Panc1 (cell line): Measurements from ENCODE around the gene KNSTRN. TPM values are rescaled to one million over a fixed set of nuclear protein-coding genes. Genes with fewer than 3 reads are reported as not detected.

Source experiments
- ATAC-seq: fragments of 200-7000 bp; cut with Tn5 transposase; 2 replicates; pipeline ENCODE4 v1.9.1; 2020; ENCODE audit warnings: mild to moderate bottlenecking, moderate library complexity
- BruUV-seq: library from RNA; stranded (reverse); fragments of 400-500 nt; replicated peaks from 2 replicates; lab custom pipeline; 2021; lab: Mats Ljungman, UMichigan
- CTCF ChIA-PET: fragments of 300-600 bp; sonication (Branson Sonifier 250); formaldehyde crosslinking; loops from one replicate; lab custom pipeline; 2022; ENCODE audit warnings: antibody characterized with exemption; lab: Charles Lee
- POLR2A ChIA-PET: fragments of 300-600 bp; sonication (Branson Sonifier 250); formaldehyde crosslinking; loops from one replicate; lab custom pipeline; 2022; ENCODE audit warnings: antibody characterized with exemption; lab: Charles Lee
- DNase-seq: peaks from one replicate; pipeline ENCODE4 v3.0.0-alpha.2; 2010; ENCODE audit warnings: low read depth, low spot score
- H3K27ac ChIP-seq: 2 replicates; pipeline ENCODE4 v1.5.1; 2011; ENCODE audit warnings: mild to moderate bottlenecking, low read length, inconsistent platforms
- H3K27me3 ChIP-seq: fragments of 200-500 bp; sonication (Bioruptor generic); 2 replicates; pipeline ENCODE4 v1.6.0; 2014; ENCODE audit warnings: low read length, inconsistent platforms; ENCODE audit not compliant: control insufficient read depth, insufficient read depth
- H3K36me3 ChIP-seq: fragments of 200-500 bp; sonication (Bioruptor generic); 2 replicates; pipeline ENCODE4 v1.5.1; 2014; ENCODE audit warnings: inconsistent platforms, mild to moderate bottlenecking, low read length, moderate library complexity; ENCODE audit not compliant: control insufficient read depth, insufficient read depth
- H3K4me1 ChIP-seq: 2 replicates; pipeline ENCODE4 v1.5.1; 2011; ENCODE audit warnings: inconsistent platforms, mild to moderate bottlenecking, low read length, moderate library complexity; ENCODE audit not compliant: control insufficient read depth, insufficient read depth
- H3K4me3 ChIP-seq, 2 experiments: 2 replicates each; pipeline ENCODE4 v1.5.1; 2011 to 2012; ENCODE audit warnings: low read depth in 2 of 2, low read length in 2 of 2, mild to moderate bottlenecking in 2 of 2, inconsistent platforms in 1 of 2, moderate library complexity in 1 of 2
- H3K9me3 ChIP-seq: fragments of 200-500 bp; sonication (Bioruptor generic); 2 replicates; pipeline ENCODE4 v1.5.1; 2014; ENCODE audit warnings: low read depth, mild to moderate bottlenecking, inconsistent platforms, low read length, moderate library complexity; ENCODE audit not compliant: control insufficient read depth, insufficient read depth
- POLR2AphosphoS5 ChIP-seq: IDR thresholded peaks from 2 replicates; pipeline ENCODE4 v1.6.1; 2012; ENCODE audit warnings: mild to moderate bottlenecking, low read depth, low read length, moderate library complexity
- SIN3A ChIP-seq: IDR thresholded peaks from 2 replicates; pipeline ENCODE4 v1.6.1; 2012; ENCODE audit warnings: low read depth, mild to moderate bottlenecking, low read length, moderate library complexity, borderline replicate concordance; ENCODE audit not compliant: insufficient read depth
- TCF7L2 ChIP-seq: IDR thresholded peaks from 2 replicates; pipeline ENCODE4 v1.6.1; 2011; ENCODE audit warnings: mild to moderate bottlenecking, low read depth, low read length, inconsistent platforms
- in situ Hi-C: cut with HindIII; loops from 2 replicates; pipeline ENCODE4 v1.10.0; 2016; ENCODE audit warnings: low sequenced_read_pairs, low pct_unique_long_range_greater_than_20kb
- intact Hi-C: fragments of 100-400 bp; cut with micrococcal nuclease; formaldehyde crosslinking; loops from one replicate; pipeline ENCODE4 v1.10.0; 2022; ENCODE audit not compliant: unreplicated experiment
- total RNA-seq: library from RNA; stranded (reverse); gene quantifications from one replicate; pipeline ENCODE4 v1.2.1, GENCODE V29; 2021; ENCODE audit not compliant: unreplicated experiment
- TF ChIP-seq, protein P1 (sequence below), 2 experiments: IDR thresholded peaks; 2 replicates each; pipeline ENCODE4 v1.6.1; 2011 to 2012; ENCODE audit warnings: low read depth in 2 of 2, control low read depth in 1 of 2, low read length in 1 of 2, mild to moderate bottlenecking in 1 of 2, moderate library complexity in 1 of 2; ENCODE audit not compliant: insufficient read depth in 1 of 2
- TF ChIP-seq, protein P2 (sequence below): fragments of 450-650 bp; IDR thresholded peaks from 2 replicates; pipeline ENCODE4 v1.5.1; 2017; ENCODE audit warnings: mild to moderate bottlenecking

The KNSTRN gene
- total RNA-seq, 1 experiment from 2014 or later, result 74.6 TPM

DNA sequence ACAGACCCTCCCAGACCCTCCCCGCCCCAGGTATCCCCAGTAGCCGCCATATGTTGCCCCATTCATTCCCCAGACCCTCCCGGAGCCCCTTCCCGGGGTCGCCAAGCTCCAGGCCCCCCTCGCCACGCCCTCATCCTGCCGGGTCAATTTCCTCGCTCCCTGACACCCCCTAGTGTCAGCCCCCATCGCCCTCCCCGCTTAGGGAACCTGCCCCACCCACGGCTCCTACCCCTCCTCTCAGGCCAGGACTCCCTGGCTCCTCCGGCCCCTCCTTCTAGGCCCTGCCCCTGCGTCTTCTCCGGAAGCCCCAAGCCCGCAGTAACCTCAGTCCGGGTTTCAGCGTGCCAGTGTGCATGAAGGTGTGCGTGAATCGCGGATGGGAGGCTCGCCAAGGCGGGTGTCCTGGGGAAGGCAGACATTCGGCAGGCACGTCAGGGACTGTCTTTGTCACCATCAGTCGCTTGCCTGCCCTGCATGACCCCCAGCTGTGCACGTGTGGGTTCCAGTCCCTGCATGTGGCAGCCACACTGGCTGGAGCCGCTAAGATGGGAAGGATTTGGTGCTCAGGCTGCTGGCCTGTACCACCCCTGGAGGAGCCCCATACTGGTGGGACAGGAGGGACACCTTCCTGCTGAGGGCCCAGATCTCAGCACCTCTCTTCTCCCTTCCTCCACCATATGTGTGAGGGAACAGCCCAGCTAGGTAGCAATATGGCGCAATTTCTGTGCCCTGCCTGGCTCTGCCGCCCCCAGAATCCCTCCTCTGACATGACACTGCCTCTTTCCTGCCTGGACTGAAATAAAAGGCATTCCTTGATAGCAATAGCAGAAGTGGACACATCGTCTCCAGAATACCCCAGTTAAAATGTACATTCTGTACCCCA, 23.8 kb upstream of the KNSTRN start:
- in situ Hi-C loops, result no loop called here
- intact Hi-C loops, result no loop called here
- no TSS peak for BruUV-seq
- DNase-seq (no peak), ATAC-seq (peak; percentile 75)
- ChIA-PET CTCF (no interaction called here), POLR2A (no interaction called here)
- TF ChIP-seq, protein P1, sequence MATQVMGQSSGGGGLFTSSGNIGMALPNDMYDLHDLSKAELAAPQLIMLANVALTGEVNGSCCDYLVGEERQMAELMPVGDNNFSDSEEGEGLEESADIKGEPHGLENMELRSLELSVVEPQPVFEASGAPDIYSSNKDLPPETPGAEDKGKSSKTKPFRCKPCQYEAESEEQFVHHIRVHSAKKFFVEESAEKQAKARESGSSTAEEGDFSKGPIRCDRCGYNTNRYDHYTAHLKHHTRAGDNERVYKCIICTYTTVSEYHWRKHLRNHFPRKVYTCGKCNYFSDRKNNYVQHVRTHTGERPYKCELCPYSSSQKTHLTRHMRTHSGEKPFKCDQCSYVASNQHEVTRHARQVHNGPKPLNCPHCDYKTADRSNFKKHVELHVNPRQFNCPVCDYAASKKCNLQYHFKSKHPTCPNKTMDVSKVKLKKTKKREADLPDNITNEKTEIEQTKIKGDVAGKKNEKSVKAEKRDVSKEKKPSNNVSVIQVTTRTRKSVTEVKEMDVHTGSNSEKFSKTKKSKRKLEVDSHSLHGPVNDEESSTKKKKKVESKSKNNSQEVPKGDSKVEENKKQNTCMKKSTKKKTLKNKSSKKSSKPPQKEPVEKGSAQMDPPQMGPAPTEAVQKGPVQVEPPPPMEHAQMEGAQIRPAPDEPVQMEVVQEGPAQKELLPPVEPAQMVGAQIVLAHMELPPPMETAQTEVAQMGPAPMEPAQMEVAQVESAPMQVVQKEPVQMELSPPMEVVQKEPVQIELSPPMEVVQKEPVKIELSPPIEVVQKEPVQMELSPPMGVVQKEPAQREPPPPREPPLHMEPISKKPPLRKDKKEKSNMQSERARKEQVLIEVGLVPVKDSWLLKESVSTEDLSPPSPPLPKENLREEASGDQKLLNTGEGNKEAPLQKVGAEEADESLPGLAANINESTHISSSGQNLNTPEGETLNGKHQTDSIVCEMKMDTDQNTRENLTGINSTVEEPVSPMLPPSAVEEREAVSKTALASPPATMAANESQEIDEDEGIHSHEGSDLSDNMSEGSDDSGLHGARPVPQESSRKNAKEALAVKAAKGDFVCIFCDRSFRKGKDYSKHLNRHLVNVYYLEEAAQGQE (IDR thresholded peaks at IDR 0.05; ENCODE audit: insufficient read depth in 1 of 2, low read depth in 2 of 2, low read length in 1 of 2), result no peak; a peak in 1 of 4 replicates
- TF ChIP-seq, protein P2, sequence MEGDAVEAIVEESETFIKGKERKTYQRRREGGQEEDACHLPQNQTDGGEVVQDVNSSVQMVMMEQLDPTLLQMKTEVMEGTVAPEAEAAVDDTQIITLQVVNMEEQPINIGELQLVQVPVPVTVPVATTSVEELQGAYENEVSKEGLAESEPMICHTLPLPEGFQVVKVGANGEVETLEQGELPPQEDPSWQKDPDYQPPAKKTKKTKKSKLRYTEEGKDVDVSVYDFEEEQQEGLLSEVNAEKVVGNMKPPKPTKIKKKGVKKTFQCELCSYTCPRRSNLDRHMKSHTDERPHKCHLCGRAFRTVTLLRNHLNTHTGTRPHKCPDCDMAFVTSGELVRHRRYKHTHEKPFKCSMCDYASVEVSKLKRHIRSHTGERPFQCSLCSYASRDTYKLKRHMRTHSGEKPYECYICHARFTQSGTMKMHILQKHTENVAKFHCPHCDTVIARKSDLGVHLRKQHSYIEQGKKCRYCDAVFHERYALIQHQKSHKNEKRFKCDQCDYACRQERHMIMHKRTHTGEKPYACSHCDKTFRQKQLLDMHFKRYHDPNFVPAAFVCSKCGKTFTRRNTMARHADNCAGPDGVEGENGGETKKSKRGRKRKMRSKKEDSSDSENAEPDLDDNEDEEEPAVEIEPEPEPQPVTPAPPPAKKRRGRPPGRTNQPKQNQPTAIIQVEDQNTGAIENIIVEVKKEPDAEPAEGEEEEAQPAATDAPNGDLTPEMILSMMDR, result peak; percentile 69; the same call in 1 of the 2 replicates
- Histone ChIP-seq H3K27me3 (no peaks in the 10 kb centered on the region), H3K27ac (no peak overlapping the region), H3K36me3 (no peaks in the 10 kb centered on the region), H3K9me3 (no peaks in the 10 kb centered on the region), H3K4me1 (peaks cover 7% of the 10 kb centered on the region), H3K4me3 (peak overlapping the region; percentile 53 to 58)

DNA sequence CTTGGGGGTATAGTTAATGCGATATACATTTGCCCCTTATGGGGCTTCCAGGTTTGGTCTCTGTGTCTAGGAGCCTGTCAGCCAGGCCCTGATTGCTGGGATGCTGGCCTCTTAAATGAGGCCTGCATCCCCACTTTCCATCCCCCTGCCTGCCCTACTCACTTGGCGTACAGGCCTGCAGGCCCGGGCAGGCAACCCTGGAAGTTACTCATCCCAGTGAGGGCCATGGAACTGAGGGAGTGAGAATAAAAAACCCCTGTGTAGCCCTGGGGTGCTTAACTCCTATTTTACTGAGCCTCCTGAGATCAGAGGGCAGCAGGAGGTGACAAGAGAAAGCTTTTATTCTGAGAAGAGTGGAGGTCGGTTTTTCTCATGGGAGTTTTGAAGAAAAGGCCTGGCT, 22.5 kb upstream of the KNSTRN start:
- ATAC-seq, result no peak
- Histone ChIP-seq H3K27ac (no peak overlapping the region), H3K4me3 (no peak overlapping the region), H3K27me3 (no peaks in the 10 kb centered on the region), H3K4me1 (no peaks in the 10 kb centered on the region), H3K36me3 (no peaks in the 10 kb centered on the region), H3K9me3 (no peaks in the 10 kb centered on the region)
- ChIA-PET POLR2A (interaction anchor here (0.7 kb wide), 1 partner anchor 20 kb away, joined by 3 read pairs; no protein-coding TSS in a partner anchor), CTCF (no interaction called here)
- intact Hi-C loops, result no loop called here
- in situ Hi-C loops, result no loop called here
- TF ChIP-seq TCF7L2, result no peak
- BruUV-seq, result no TSS peak
- no peak for DNase-seq

DNA sequence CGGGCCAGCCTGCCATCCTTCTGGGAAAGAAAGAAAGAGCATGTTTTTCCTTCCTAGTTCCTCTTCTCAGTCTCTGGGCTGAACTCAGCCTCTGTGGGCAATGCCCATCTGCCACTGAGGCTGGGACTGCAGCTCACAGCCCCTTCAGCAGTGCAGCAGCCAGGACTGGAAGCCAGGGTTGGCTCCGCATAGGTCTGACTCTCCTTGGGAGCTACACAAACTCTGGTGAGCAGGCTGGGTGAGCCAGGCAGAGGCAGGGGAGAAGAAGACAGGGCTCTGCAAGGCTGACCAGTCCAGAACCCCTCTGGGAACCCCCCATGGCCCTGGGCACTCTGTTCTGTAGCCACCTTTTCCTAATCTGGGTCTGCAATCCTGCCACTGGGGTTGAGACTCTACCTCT, 20.9 kb upstream of the KNSTRN start:
- Histone ChIP-seq H3K27ac (no peak overlapping the region), H3K4me1 (no peaks in the 10 kb centered on the region), H3K27me3 (no peaks in the 10 kb centered on the region), H3K4me3 (no peak overlapping the region), H3K9me3 (no peaks in the 10 kb centered on the region), H3K36me3 (no peaks in the 10 kb centered on the region)
- intact Hi-C loops, result no loop called here
- ATAC-seq, result no peak
- ChIA-PET POLR2A (interaction anchor here (0.6 kb wide), 1 partner anchor 61 kb away, joined by 5 read pairs; no protein-coding TSS in a partner anchor), CTCF (no interaction called here)
- TF ChIP-seq POLR2AphosphoS5, result no peak
- TF ChIP-seq, protein P1 (IDR thresholded peaks at IDR 0.05; ENCODE audit: insufficient read depth in 1 of 2, low read depth in 2 of 2, low read length in 1 of 2), result no peak
- no peak for TF ChIP-seq SIN3A
- TF ChIP-seq TCF7L2, result no peak
- in situ Hi-C loops, result no loop called here
- no peak for DNase-seq
- no TSS peak for BruUV-seq
